Activated CD8-positive, alpha-beta memory T cell treated with anti-CD3 and anti-CD28 coated beads for 4 hours (primary cell): ENCODE results near the gene MARCHF10.

Source experiments
- DNase-seq, 2 donors: peaks; one replicate each; pipeline ENCODE4 v3.0.0-alpha.2; 2020; ENCODE audit warnings: low read depth in 2 of 2

MARCHF10 gene

GRCh38 chr17:62754631-62755030, 53.5 kb downstream of the MARCHF10 start:
- no peak for DNase-seq

DNA sequence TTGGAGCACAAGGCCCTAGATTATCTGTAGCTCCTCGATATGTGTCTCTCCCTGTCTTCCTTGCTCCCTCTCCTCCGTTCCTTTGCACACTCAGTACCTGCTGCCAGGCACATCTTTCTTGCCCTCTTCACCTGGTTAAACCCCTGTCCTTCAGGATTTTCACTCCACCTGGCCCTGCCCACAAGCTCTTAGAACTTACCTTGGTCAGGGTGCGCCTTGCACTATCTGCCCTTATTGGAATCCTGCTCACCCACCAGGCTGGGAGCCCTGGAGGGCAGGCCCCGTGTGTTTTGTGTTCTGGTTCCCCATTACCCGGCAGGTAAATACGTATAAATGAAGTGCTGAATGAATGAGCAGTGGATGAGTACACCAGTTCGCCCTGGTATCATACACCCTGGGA, 54.6 kb downstream of the MARCHF10 start:
- no peak for DNase-seq

DNA sequence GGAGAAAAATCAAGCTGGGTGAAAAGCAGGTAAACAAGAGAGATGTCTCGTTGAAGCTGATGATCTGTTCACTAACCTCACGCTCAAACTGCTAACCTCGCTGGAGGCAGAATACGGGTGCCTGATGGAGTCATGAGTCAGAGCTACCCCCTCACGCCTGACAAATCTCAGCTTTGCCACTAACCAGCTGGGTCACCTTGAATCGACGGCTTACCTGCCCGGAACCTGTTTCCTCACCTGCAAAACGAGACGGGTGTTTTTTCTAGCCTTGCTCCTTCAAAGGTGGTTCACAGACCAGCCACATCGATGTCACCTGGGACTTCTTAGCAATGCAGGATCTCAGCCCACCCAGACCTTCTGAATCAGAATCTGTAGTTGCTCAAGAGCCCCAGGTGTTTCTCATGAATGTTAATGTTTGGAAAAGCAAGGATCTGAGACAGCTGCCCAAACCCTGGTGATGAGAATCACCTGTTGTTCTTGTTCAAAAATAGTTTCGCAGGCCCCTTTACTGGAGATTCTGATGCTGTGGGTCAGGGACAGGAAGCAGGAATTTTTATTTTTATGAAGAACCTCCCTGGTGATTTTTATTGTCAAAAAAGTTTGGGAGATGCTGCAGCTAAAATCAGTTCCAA, 56.9 kb downstream of the MARCHF10 start:
- DNase-seq, result no peak

- no peak for DNase-seq
These were observed 57.5 kb downstream of the MARCHF10 start for GRCh38 chr17:62750631-62751051.

DNA sequence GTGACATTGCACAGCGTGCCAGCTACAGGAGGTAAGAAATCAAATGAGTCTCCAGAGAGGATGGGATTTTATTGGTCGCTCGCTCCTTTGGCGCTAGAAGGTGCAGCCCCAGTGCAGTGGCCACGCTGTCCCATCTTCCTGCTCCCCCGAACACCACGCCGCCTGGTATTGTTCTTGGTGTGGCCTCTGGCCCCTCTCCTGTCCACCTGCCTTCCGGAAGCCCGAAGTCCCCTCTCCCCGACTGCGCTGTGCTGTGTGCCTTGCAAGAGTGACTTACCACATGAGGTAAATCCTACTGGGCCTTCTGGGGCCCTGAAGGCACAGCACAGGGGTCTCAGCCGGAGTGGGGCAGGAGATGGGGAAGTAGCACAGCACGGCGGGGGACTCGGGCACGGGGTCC, 58.2 kb downstream of the MARCHF10 start:
- no peak for DNase-seq

- DNase-seq, result no peak
These were observed 61.2 kb downstream of the MARCHF10 start for GRCh38 chr17:62746941-62747340.

DNA sequence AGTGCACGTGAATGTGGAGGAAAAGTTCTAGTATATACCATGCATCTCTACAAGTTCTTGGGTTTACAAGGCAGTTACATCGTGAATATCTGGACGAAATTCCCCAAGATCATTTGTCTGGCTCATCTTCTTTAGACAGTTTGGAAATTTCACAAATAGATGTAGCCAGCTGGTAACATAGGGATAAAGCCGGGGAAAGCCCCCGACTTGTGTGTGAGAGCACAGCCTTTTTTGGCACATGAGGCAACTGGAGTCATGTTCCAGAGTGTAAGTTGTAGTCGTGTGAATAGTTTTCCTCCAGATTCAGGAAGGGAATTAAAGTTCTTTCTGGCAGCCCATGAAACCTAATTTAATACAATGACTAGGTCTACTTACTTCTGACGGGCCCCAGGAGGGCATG, 62.3 kb downstream of the MARCHF10 start:
- DNase-seq, result no peak

DNA sequence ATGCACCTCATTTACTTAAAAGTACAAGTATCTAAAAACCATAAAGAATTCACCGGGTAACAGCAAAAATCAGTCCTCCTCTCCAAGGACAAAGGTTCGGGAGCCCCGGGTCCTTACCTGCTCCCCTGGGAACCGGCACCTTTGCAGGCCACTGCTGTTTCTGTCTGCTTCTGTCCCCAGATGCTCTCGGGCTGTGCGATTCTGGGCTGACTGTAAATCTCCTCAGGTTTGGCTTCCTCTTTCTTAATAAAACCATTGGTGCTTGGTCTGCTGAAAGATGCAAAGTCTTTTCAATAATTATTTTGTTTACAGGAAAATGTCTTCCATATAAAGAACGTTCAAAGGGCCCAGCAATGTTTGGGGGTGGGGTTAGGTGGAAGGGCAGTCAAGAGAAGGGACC, 63.9 kb downstream of the MARCHF10 start:
- no peak for DNase-seq

DNA sequence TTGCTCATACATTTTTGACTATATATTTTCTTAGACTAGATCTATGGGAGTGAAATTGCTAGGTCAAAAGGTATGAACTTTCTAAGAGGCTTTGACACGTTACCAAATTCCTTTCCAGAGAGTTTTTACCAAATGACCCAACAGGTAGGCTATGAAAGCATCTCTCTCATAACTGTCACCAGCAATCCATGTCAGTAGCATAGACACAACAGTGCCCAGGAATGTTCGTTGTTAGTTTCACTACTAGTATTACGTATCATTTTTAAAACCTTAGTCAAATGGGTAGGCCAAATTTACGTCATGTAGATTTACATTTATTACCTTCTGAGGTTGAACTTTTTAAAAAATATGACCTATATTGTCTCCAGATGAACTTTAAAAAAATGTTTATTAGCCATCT, 66.8 kb downstream of the MARCHF10 start:
- DNase-seq, result no peak

GRCh38 chr17:62739645-62740388, 68.3 kb downstream of the MARCHF10 start:
- DNase-seq, result no peak

DNA sequence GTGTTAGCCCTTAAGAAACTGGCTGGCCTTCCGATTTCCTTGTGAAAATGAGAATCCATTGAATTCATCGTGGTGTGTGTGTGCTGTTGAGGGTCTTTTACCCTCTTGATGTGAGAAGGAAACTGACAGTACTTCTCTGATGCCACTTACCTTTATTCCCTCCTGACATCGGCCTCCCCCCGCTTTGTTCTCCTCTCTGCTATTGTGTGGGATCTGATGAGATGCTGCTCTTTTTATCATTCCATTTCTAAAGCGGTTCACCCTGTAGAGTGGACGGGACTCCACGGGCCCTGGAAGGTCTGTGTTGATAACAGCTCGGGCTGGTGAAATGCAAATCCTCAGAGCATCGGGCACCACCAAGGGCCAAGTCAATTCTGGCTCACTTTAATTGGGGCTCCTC, 69.8 kb downstream of the MARCHF10 start:
- no peak for DNase-seq

- DNase-seq, result no peak
These were observed 70.6 kb downstream of the MARCHF10 start for GRCh38 chr17:62737513-62737912.

DNA sequence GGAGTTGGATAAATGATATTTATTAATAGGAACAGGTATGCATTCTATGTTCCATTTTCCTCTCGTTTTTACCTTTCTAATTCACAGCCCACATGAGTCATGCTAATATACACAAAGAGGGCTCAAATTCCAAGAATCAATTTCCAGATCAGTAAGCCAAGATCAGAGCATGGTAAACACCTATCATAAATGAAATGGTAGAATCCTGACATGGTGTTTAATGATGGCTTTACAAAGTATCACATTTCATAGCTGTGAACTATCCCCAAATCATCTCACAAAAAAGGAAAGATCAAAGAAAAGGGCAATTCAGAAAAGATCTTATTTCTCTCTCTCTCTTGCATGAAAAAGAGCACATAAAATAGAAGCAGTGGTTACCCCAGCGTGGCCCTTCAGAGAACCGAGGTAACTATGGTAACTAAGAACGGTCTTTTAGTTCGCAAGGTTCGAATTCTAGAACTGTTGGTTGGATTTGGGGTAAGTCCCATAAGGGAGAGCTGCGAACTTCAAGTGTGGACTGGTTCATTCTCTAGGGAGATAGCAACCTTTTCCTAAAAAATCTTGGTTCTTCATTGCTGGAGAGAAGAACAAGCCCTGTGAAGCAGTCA, 73.0 kb downstream of the MARCHF10 start:
- DNase-seq, result no peak

- no peak for DNase-seq
These were observed 76.0 kb downstream of the MARCHF10 start for GRCh38 chr17:62732125-62732524.

DNA sequence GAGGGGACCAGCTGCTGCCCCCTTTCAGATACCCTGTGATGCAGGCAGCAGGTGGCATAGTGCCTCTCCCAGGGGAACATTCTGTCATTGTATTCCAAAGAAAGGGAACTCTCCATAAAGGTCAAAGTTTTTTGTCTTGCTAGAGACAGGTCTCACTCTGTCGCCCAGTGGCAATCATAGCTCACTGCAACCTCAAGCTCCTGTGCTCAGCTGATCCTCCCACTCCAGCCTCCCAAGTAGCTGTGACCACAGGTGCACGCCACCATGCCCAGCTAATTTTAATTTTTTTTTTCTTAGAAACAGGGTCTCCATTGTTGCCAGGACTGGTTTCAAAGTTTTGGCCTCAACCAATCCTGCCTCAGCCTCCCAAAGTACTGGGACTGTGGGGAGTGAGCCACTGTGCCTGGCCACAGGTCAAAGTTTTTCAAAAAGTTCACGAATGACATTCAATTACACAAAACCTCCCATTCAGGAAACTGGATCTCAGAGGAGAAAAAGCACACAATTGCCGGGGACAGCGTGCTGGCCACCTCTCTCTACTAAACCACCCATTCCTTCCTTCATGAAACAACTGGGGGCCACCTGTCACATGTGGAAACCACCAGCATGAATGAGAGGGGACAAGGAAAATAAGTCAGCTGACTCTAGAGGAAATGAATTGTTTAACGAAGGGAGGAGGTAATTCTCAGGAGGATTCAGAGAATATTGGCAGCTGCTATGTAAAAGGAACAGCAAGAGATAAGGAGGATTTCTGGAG, 80.0 kb downstream of the MARCHF10 start:
- no peak for DNase-seq

- no peak for DNase-seq
These were observed 82.3 kb downstream of the MARCHF10 start for GRCh38 chr17:62725791-62726249.

GRCh38 chr17:62724398-62725146, 83.5 kb downstream of the MARCHF10 start:
- DNase-seq, result peak; percentile 60 to 76

DNA sequence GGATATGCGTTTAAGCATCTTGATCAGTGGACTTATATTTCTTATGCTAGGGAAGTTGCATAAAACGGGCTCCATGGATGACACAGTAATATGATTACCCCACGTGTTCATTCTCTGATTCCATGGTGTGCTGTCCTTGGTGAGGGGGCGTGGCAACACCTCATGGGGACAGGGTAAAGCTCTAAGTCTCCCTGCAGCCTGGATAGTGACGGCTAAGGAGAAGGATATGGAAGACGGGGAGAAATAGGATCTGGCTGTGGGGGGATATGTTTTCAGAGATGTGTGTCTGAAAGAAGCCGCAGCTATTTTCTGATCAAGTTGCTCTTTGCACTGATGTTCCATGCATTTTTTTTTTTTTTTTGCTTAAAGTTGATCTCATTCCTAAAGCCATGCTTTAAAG, 84.3 kb downstream of the MARCHF10 start:
- DNase-seq, result no peak

- DNase-seq, result no peak
These were observed 85.5 kb downstream of the MARCHF10 start for GRCh38 chr17:62722625-62723024.

- DNase-seq, result no peak
These were observed 87.8 kb downstream of the MARCHF10 start for GRCh38 chr17:62720126-62720850.

- no peak for DNase-seq
These were observed 88.5 kb downstream of the MARCHF10 start for GRCh38 chr17:62719586-62719985.
